Upper lobe of left lung (tissue), 6 donors: Measurements from ENCODE around the gene STMP1. TPM values are rescaled to one million over a fixed set of nuclear protein-coding genes. Genes with fewer than 3 reads are reported as not detected.

Experiments used
- ATAC-seq, 2 donors: fragments of 200-7000 bp; cut with Tn5 transposase; one replicate each; pipeline ENCODE4 v1.9.1; 2022; ENCODE audit warnings: mild to moderate bottlenecking in 2 of 2, moderate library complexity in 2 of 2; ENCODE audit not compliant: low FRiP score in 2 of 2
- DNase-seq, 2 donors: peaks; one replicate each; pipeline ENCODE4 v3.0.0-alpha.2; 2019 to 2020
- H3K27ac ChIP-seq, 4 donors: fragments of 200-600 bp; sonication (generic); one replicate each; pipeline ENCODE4 v1.5.1; 2016 to 2019
- H3K27me3 ChIP-seq, 4 donors: fragments of 200-600 bp; sonication (generic); one replicate each; pipeline ENCODE4 v1.5.1; 2017 to 2019
- H3K36me3 ChIP-seq, 4 donors: fragments of 200-600 bp; sonication (generic); one replicate each; pipeline ENCODE4 v1.5.1; 2016 to 2019
- H3K4me1 ChIP-seq, 4 donors: fragments of 200-600 bp; sonication (generic); one replicate each; pipeline ENCODE4 v1.5.1; 2018 to 2019
- H3K4me3 ChIP-seq, 4 donors: fragments of 200-600 bp; sonication (generic); one replicate each; pipeline ENCODE4 v1.5.1; 2017 to 2019; ENCODE audit warnings: mild to moderate bottlenecking in 2 of 4, moderate library complexity in 1 of 4
- H3K9me3 ChIP-seq, 4 donors: fragments of 200-600 bp; sonication (generic); one replicate each; pipeline ENCODE4 v1.5.1; 2018 to 2019
- CTCF ChIP-seq, 6 experiments: fragments of 450-650 bp in 4 of 6; fragments of 200-600 bp in 2 of 6; sonication (generic) in 2 of 6; IDR thresholded peaks; one replicate each; pipeline ENCODE4 v1.5.1; 2016 to 2019; ENCODE audit warnings: antibody characterized with exemption in 6 of 6
- EP300 ChIP-seq, 4 donors: sonication (generic); formaldehyde crosslinking; IDR thresholded peaks; one replicate each; pipeline ENCODE4 v1.5.1; 2017; ENCODE audit warnings: antibody characterized with exemption in 4 of 4, control low read depth in 2 of 4
- POLR2A ChIP-seq, 4 donors: fragments of 450-650 bp; IDR thresholded peaks; one replicate each; pipeline ENCODE4 v1.5.1; 2016 to 2017; ENCODE audit warnings: antibody characterized with exemption in 4 of 4, mild to moderate bottlenecking in 2 of 4
- POLR2AphosphoS5 ChIP-seq, 2 donors: sonication (generic); formaldehyde crosslinking; IDR thresholded peaks; one replicate each; pipeline ENCODE4 v1.5.1; 2017; ENCODE audit warnings: antibody characterized with exemption in 2 of 2
- WGBS, 2 donors: methylation state at CpG; one replicate each; pipeline ENCODE4 v1.1.5; 2017 to 2018; 5-methylcytosine and 5-hydroxymethylcytosine counted together
- total RNA-seq, 6 donors: library from RNA; depleted of rRNA in 4 of 6; stranded (reverse); fragments of >200 nt in 4 of 6; gene quantifications; one replicate each; pipeline versions ENCODE4 v1.1.0 to v1.2.1, GENCODE V29; 2016 to 2021
- donor health status: DM: no; HTN: no; CAD: no; lungs with moderate emphysema.
- donor health status: DM: no; HTN: yes; CAD: no; lungs with severe emphysema.

The STMP1 gene
- total RNA-seq, 6 donors from 2014 or later, result 7.5 to 23.8 (median 20.4) TPM

- Histone ChIP-seq H3K27me3 (no peaks in the 10 kb centered on the region), H3K4me3 (no peak overlapping the region), H3K36me3 (no peaks in the 10 kb centered on the region), H3K4me1 (peaks cover 0 to under 1% (median 0%) of the 10 kb centered on the region in 4 donors), H3K27ac (no peak overlapping the region), H3K9me3 (no peaks in the 10 kb centered on the region)
- ATAC-seq (no peak), DNase-seq (no peak)
- TF ChIP-seq POLR2AphosphoS5 (IDR thresholded peaks at IDR 0.05), result no peak
- no peak for TF ChIP-seq CTCF (IDR thresholded peaks at IDR 0.05)
- no peak for TF ChIP-seq EP300 (IDR thresholded peaks at IDR 0.05)
- TF ChIP-seq POLR2A (IDR thresholded peaks at IDR 0.05), result no peak
- WGBS, 2 donors, result 84 to 87% methylated on average over 2 of the region's 2 CpGs
Observed at GRCh38 chr7:135718219-135718618, 55.9 kb downstream of the STMP1 start.

GRCh38 chr7:135718794-135719437, 56.6 kb downstream of the STMP1 start:
- no peak for TF ChIP-seq POLR2AphosphoS5 (IDR thresholded peaks at IDR 0.05)
- no peak for TF ChIP-seq CTCF (IDR thresholded peaks at IDR 0.05)
- no peak for TF ChIP-seq EP300 (IDR thresholded peaks at IDR 0.05)
- TF ChIP-seq POLR2A (IDR thresholded peaks at IDR 0.05), result no peak
- no peaks in the 10 kb centered on the region for H3K9me3 ChIP-seq
- no peaks in the 10 kb centered on the region for H3K36me3 ChIP-seq
- ATAC-seq (no peak), DNase-seq (no peak)
- 70 to 77% methylated on average over 7 of the region's 7 CpGs for WGBS, 2 donors
- no peak overlapping the region for H3K27ac ChIP-seq
- H3K4me1 ChIP-seq, result no peaks in the 10 kb centered on the region
- no peak overlapping the region for H3K4me3 ChIP-seq
- H3K27me3 ChIP-seq, result no peaks in the 10 kb centered on the region

GRCh38 chr7:135719688-135720087, 57.4 kb downstream of the STMP1 start:
- WGBS, 2 donors, result 36 to 57% methylated on average over 2 of the region's 2 CpGs

GRCh38 chr7:135721198-135721820, 59.0 kb downstream of the STMP1 start:
- WGBS, 2 donors, result 92 to 94% methylated on average over 15 to 21 of the region's 21 CpGs
- TF ChIP-seq POLR2A (IDR thresholded peaks at IDR 0.05) (no peak), CTCF (IDR thresholded peaks at IDR 0.05) (no peak), POLR2AphosphoS5 (IDR thresholded peaks at IDR 0.05) (no peak), EP300 (IDR thresholded peaks at IDR 0.05) (no peak)
- DNase-seq (no peak), ATAC-seq (no peak)
- Histone ChIP-seq H3K27me3 (no peaks in the 10 kb centered on the region), H3K9me3 (no peaks in the 10 kb centered on the region), H3K4me3 (no peak overlapping the region), H3K27ac (no peak overlapping the region), H3K4me1 (no peaks in the 10 kb centered on the region), H3K36me3 (no peaks in the 10 kb centered on the region)

More at GRCh38 chr7:135719688-135720087, 57.4 kb downstream of the STMP1 start:
- Histone ChIP-seq H3K27ac (no peak overlapping the region), H3K27me3 (no peaks in the 10 kb centered on the region), H3K4me3 (no peak overlapping the region), H3K9me3 (no peaks in the 10 kb centered on the region), H3K4me1 (no peaks in the 10 kb centered on the region), H3K36me3 (no peaks in the 10 kb centered on the region)
- DNase-seq (no peak), ATAC-seq (no peak)
- TF ChIP-seq POLR2A (IDR thresholded peaks at IDR 0.05), result no peak
- TF ChIP-seq EP300 (IDR thresholded peaks at IDR 0.05), result no peak
- no peak for TF ChIP-seq POLR2AphosphoS5 (IDR thresholded peaks at IDR 0.05)
- no peak for TF ChIP-seq CTCF (IDR thresholded peaks at IDR 0.05)

- no peaks in the 10 kb centered on the region for H3K4me1 ChIP-seq
- DNase-seq, result no peak
- no peak for ATAC-seq
- H3K9me3 ChIP-seq, result no peaks in the 10 kb centered on the region
- 79 to 96% methylated on average over 5 to 7 of the region's 7 CpGs for WGBS, 2 donors
- no peak for TF ChIP-seq EP300 (IDR thresholded peaks at IDR 0.05)
- TF ChIP-seq POLR2A (IDR thresholded peaks at IDR 0.05), result no peak
- TF ChIP-seq POLR2AphosphoS5 (IDR thresholded peaks at IDR 0.05), result no peak
- no peak for TF ChIP-seq CTCF (IDR thresholded peaks at IDR 0.05)
- H3K36me3 ChIP-seq, result no peaks in the 10 kb centered on the region
- H3K27ac ChIP-seq, result no peak overlapping the region
- no peaks in the 10 kb centered on the region for H3K27me3 ChIP-seq
- no peak overlapping the region for H3K4me3 ChIP-seq
Observed at GRCh38 chr7:135723411-135723810, 61.1 kb downstream of the STMP1 start.
